Urothelium cell line (cell line): ENCODE data around the gene PCDH9.

ENCODE experiments used
- DNase-seq: peaks from one replicate; pipeline ENCODE4 v3.0.0; 2011; ENCODE audit warnings: low spot score, mixed read lengths
- FAIRE-seq: peaks from 2 replicates; lab custom pipeline; 2011; peaks lifted over from hg19 to GRCh38; lab: Jason Lieb, UNC

PCDH9 gene

DNA sequence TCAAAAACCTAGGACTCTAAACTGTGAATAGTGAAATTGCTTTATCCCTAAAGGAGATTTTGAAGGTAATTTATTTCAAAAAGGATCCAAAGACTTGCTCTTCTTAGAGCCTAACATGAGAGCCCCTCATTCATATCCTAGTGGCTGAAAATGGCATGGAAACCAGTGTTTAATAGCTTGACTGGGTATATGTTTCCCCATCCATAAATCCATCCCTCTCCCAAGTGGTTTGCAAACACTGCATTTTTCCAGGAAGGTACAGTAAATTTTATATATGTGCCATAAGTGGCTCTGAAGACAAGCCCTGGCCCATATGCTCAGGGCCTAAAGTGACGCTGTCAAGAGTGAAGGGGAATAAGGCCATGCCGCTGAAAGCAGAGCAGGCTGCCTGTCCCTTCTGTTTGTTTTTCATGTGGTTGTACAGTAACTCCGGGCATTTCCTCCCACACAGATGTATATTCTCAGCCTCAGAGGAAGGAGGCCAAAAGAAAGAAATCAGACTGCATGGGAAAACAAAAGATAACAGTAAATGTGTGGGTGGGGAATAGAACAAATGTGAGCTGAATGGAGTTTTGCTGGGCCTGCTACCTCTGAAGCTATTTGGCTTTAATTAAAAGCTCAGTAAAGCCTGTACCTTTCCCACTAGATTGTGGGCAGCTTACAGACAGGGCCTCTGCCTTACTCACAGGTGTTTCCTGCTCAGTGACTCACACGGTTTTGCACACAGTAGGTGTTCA lies 181.9 kb downstream of the PCDH9 start:
- DNase-seq, result no peak
- no peak for FAIRE-seq

DNA sequence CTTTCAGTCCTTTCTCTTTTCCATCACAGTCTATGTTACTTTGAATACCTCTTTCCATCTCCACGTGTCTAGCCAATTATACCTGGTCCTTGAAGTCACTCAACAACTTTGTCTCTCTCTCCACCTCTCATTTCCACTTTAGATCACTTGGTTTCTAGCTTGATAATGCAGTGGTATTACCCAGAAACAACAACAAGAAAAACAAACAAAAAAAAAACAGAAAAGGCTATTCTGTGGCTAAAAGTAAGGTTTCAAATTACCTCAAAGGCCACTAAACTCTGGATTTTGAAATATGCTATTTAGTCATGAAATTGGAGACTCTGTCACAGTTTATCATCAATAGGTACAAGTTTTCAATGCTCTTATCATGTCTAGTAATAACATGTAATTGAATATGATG lies 184.8 kb downstream of the PCDH9 start:
- no peak for FAIRE-seq
- DNase-seq, result no peak

DNA sequence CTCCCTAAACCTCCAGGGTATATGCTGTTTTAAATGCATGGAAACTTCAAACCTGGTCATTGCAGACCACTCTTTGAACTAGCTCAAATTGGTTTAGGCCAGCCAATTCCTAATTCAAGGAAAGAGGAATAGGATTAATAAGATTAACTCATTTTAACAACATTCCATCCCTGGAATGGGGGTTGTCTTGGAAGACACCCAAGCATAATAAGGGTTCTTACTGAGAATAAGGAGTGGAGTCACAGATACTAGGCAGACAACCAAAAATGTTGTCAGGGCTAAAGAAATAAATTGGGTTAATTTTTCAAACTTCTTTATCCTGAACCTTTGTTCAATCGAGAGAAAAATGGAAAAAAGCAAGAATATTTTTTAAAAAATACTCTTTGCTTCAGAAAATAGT lies 186.2 kb downstream of the PCDH9 start:
- FAIRE-seq (no peak), DNase-seq (no peak)

DNA sequence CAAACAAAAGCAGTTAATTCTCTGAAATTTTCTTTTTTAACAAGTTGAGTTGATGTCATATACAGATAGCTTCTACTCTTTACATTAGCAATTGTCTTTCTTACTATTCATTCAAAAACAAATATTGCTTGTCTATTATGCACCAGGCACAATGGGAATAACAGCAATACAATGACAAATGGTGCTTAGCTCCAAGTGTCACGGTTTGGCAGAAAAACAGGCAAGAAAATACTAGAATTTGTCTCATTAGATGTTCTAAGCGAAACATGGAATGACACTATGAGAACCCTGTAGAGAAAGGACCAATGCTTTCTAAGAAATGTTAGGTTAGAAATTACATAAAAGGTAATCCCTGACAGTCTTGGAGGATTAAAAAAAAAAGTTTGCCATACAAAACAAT lies 187.6 kb downstream of the PCDH9 start:
- DNase-seq (no peak), FAIRE-seq (no peak)

DNA sequence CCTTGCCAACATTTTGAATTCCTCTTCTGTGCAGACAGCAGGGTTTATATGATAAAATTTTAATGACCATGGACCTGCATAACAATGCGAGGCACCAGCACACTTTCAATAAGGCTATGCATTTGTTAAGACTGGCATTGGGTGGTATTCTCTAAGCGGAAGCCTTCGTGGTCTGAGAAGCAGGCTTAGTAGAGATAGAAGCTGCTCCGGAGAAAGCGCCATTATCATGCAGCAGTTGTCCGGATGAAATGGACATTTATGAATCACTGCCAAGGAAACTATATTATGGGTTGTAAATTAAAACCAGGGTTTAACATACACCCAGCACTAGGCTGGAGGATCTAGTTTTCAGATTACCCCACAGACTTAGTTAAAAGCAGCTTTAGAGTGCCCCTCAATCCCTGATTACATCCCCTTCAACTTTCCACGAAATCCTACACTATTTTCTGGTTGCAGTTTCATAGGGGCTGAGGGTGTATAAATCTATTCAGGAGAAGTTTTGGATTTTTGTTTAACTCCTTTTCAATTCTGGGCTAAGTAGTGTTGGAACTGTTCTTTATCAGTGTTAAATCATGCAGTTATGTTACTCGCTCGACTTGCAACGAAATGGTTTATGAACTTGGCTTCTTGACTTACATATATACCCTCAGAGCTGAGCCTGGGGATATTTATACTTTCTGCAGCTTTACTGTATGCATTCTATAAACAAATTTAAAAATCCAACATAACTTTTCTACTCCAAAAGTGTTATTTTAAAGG lies 193.3 kb downstream of the PCDH9 start:
- no peak for FAIRE-seq
- no peak for DNase-seq

DNA sequence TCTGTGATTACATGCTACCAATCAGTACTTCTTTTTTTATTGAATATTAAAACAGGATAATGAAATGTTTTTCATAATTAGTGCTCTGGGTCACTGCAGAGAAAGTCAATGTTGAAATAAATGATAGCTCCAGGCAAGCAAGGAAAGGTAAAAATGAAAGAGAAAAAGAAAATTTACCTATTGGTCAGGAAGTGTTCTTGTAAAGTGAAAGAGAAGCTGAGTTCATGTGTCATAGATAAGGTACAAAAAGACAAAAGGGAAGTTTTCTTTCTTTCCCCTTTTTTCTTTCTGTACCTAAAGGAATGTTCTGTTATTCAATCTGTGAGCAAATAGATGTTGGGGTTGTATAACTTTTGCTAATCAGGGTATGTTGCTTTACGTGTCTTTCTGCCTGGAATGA lies 197.0 kb downstream of the PCDH9 start:
- FAIRE-seq, result no peak
- no peak for DNase-seq

DNA sequence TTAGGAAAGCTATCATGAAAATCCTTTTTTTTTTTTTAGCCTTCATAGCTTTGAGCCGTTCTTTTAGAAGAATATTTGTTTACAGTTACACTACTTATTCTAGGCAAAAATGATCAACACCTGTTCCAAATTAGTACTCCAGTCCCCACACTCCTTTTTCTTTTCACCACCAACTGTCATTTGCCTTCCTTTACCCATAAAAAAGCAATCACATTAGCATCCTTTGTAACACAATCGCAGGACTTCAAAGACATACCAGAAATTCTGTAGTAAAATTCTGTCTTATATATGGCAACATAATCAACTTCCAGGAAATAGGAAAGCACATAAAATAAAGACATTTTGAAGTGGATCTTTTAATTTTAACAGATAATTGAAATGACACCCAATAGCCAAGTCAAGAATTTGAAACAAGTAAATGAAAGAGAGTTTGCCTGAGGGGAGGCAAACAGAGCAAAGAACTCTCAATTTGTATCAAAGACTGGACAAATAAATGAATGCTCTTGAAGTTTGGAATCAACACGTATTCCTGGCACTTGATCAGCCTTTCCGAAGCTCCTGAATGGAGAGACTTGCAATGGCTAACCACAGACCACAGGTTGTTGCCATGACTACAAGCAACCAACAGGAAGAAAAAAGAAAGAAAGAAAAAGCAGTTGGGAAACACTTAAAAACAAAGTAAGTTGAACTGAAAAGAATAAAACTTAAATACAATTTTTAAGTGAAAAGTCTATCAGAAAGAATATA lies 206.8 kb downstream of the PCDH9 start:
- DNase-seq (peak; percentile 49), FAIRE-seq (no peak)

DNA sequence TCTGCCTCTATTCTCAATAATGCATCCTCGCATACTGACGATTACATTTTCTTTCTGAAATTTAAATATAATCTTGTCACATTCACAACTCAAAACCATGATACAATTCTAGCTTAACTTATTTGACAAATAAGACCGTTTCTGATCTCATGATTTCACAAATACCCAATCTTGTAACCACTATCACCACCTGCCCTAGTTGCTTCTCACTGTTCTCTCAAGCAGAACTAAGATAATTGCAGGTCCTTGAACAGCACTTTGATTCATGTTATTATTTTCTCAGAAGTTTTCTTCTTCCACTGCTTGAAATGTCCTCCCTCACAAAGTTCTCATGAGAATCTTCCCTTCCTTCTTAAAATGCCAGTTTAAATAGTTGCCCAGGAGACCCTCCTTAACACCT lies 211.4 kb downstream of the PCDH9 start:
- no peak for FAIRE-seq

DNA sequence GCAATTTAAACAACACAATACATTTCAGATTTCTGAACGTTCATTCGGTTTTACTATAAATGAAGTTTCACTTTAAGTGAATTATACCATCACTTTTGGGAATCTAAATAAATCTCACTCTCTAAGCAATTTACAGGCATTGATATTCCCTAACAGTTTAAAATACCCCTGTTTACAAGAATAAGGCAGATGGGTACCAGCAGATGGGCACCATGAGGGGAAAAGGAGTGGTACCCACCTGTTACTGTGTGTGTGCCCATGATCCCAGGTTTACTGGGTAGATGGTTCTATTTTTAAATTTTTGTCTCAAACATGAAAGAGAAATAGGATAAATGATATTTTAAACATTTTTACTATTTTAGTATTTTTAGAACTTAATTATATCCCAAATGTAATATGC lies 212.9 kb downstream of the PCDH9 start:
- FAIRE-seq (no peak), DNase-seq (no peak)

More for the DNA sequence above, 211.4 kb downstream of the PCDH9 start:
- DNase-seq, result no peak

DNA sequence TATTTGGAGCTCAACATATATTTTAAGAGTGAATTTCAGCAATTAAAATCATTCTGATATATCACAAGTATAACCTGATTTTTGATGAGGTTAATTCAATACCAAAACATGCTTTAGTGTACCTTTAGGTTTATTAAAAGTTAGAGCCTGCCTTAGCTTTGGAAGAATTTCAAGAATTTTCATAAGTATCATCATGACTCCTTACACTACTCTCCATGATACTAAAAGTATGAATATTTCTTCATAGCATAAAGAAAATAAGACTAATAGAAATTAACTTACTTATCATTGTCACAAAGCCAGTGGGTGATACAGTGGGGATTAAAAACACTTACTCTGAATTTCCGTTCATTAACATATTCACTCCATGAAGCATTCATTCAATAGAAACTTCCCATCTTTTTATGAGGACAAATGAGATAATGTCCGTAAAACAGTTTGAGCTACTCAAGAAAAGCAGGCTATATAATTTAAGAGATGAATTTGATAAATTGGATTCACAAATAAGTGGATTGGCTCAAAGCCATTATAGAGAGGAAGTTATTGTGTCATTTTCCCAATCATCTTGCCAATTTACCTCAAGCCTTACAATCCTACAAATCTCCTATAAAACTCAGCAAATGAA lies 214.0 kb downstream of the PCDH9 start:
- FAIRE-seq (no peak), DNase-seq (no peak)

DNA sequence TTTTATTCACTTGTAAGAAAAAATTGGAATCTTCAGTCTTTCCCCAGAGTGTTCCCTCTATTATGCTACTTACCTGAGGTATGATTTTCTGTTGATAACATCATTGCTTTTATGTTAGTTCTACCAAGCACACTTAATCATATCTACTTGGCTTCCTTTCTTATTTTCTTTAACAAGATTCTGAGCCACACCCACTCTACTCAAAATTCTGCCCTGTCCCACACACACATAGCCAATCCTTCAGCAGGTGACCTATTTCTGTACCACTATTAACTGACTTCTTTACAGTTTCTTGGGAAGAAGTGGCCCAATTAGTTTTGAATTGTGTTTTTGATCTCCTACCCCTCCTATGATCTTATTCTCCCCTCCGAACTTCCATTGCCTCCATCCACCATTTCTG lies 215.7 kb downstream of the PCDH9 start:
- FAIRE-seq (no peak), DNase-seq (no peak)

DNA sequence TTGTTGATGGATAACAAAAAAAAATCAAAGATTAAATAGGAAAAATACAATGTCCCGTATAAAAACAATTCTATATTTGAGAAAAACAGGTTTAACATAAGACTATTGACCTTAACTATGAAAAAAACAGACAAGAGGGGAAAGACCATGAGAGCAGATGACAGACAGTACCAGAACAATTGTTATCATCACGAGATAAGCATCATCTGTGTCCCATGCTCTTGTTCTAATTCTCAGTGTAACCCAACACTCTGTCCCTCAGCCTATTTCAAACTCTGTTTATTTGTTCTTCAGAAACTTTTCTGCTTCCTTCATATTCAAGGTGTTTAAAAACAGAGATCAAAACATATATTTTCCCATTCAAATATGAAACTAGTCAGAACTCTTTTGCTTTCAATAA lies 216.4 kb downstream of the PCDH9 start:
- FAIRE-seq, result no peak
- DNase-seq, result no peak

DNA sequence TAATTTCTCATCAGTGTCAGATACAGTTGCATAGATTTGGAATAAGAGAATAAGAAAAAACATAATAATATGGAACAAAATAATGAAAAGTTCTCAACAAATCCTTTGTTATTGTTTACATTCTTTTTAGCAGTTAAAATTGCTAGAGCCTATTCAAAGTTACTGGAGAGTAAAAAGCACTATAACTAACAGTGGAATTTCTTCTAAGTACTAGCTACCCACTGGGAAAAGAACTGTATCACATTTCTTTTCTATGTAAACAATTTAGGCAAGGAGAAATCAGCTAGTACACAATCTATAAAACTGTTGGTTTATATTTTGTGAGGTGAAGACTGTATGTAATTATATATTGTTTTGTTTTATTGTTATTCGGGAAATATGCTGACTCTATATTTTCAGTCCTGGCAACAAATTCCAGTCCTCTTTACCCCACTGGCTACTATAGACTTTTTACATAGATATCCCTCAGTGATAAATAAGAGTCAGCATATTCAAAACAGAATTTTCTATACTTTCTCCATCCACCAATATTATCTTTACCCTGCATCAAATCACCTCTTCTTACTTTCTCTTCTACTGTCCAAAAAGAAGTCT lies 222.0 kb downstream of the PCDH9 start:
- FAIRE-seq, result no peak
- no peak for DNase-seq

DNA sequence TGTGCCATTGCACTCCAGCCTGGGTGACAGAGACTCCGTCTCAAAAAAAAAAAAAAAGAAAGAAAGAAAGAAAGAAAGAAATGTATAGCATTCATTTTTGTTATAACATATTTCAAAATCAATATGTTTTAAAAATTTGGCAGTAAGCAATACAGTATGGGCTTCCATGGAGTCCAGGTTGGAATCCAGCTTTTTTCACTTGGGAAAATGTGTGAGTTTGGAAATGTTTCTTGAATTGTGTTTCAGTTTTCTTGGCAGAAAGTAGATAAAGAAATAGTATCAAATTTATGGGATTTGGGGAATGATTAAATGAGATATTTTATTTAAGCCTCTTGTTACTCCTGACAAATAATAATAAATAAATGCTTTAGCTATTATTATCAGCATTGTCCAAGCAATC lies 225.6 kb downstream of the PCDH9 start:
- FAIRE-seq (no peak), DNase-seq (no peak)

DNA sequence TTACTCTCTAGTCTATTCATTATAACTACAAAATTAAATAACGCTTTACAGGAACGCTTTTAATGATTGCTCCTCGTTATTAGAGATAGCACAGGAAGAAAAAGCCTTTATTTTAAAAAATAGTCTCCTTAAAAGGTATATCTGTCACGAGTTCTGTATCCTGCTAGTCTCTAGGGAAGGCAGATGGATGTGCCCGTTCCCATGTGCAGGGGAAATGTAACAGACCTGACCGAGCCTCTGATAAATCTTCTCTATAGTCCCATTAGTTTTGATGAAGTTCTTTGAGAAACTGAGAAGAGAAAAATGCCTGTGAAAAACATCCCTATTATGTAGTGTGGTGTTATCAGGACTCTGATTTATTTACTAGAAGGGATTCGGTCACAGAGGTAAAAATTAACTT lies 226.4 kb downstream of the PCDH9 start:
- DNase-seq (no peak), FAIRE-seq (no peak)

DNA sequence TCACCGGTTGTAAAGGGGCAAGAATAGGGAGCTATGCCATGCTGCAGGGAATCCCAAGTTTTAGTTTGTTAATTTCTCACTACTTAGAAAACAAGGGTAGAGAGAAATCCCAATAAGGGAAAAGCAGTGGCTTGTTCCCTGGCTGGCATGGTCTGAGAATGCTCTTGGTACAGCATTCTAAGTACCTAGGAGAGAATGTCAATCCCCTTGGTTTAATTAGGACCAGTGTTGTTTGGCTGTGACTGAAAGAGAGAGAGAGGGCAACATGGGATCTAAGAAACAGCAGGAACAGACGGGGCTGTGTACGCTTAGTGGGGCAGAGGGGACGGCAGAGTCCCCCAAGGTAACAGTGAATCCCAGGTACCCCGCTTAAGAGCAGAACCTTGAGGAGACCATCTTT lies 228.8 kb downstream of the PCDH9 start:
- no peak for DNase-seq
- FAIRE-seq, result no peak

DNA sequence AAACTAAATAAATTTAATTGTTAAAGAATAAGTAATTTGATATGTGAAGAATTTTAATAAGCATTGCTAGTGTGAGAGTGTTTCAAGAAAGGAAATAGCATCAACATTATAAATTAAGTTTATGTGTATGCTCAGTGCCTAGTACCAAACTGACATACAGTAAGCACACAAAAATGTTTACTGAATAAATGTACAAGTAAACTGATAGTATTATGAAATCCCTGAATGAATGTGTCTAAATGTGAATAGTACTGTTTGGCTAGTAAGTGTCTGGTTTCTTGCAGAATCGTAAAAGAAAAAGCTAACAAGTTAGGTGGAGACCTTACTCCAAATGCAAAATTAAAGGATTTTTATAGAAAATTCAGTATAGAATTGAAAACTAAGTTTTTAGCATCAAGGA lies 233.6 kb downstream of the PCDH9 start:
- DNase-seq, result no peak
- no peak for FAIRE-seq

DNA sequence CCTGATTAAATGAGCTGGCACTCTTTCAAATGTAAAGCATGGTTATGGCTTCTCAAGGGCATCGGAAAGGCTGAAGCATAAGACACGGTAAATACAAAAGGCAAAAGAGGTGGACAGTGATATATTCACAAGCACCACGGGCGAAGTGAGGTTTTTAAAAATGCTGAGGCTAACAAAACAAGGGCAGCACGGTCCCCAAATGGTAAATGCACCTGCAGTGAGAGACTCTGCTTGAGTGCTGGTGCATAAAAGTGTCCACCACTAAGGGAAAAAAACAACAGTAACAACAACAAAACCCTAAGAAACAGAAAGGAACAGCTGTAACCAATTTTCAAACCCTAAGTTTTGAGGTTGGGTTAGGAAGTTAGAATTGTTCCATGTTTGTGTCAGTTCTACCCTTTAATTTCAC lies 234.9 kb downstream of the PCDH9 start:
- DNase-seq, result no peak

DNA sequence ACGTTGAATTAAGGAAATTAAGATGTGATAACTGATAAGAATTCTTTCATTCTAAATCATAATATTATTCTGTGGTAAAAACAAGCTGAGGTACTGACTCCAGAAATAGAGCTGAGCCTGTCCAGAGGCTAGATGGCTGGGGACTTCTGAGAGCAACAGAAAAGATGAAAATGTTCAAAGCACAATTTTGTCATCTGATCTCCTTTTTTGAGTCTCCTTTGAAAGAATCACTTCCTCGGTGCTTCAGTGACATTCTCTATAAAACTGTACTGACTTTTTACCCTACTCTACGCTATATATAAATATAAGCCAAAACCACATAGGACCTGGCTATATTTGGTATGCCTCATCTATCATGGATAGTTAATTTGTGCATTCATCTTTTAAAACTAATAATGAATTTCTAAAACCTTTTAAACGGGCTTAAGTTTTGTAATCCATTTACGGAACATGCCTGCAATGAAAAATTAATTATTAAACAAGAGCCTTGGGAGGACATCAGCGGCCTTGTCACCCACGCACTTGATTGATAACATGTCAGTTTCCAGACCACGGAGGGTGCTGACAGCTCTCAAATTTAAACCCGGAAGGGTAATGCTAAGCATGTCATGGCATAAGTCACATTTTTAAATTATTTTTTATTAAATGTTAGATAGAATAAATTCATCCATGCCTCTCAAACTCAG lies 235.5 kb downstream of the PCDH9 start:
- DNase-seq, result peak; percentile 1

More for the DNA sequence above, 234.9 kb downstream of the PCDH9 start:
- no peak for FAIRE-seq

DNA sequence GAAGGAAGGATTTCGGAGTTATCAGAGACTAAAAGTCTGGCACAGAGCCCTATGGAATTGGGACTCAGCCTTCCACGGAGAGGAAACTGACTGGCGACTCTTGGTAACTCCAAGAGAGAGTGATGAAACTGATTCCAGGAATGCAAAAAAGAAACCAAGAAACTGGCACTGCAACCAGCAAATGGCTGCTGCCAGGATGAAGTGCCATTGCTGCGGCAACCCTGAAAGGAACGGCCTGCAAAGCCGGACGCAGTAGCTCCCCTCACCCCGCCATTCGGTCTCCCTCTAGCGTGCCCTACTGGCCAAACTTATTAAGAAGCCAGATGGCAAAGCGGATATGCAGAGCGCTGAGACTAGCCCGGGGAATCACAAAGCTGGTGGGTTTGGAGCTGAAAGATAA lies 236.0 kb downstream of the PCDH9 start:
- FAIRE-seq (no peak), DNase-seq (peak; percentile 70)

More for the DNA sequence above, 235.5 kb downstream of the PCDH9 start:
- no peak for FAIRE-seq
